Activated CD8-positive, alpha-beta memory T cell treated with anti-CD3 and anti-CD28 coated beads for 48 hours (primary cell): Measurements from ENCODE around the gene ACLY.
"Not testable (repeated sequence)": the region's sequence is repeated elsewhere in the genome, so short reads cannot be mapped to it uniquely, and the experiment has no call there.

ENCODE experiments used
- DNase-seq, 3 experiments: peaks; one replicate each; pipeline ENCODE4 v3.0.0-alpha.2; 2020; ENCODE audit warnings: low read depth in 2 of 3, low spot score in 2 of 3

Gene ACLY

GRCh38 chr17:41941168-41941567, 22.4 kb upstream of the ACLY start:
- DNase-seq = no peak

- no peak for DNase-seq
These were observed 20.9 kb upstream of the ACLY start for GRCh38 chr17:41939693-41940090.

GRCh38 chr17:41939044-41939692, 20.4 kb upstream of the ACLY start:
- DNase-seq = no peak

- no peak for DNase-seq
These were observed 19.5 kb upstream of the ACLY start for GRCh38 chr17:41937970-41938954.

- no peak for DNase-seq
These were observed 16.9 kb upstream of the ACLY start for GRCh38 chr17:41935641-41936040.

- no peak for DNase-seq
These were observed 14.2 kb upstream of the ACLY start for GRCh38 chr17:41932816-41933389.

GRCh38 chr17:41931715-41932114, 13.0 kb upstream of the ACLY start:
- not testable (repeated sequence) for DNase-seq

GRCh38 chr17:41930833-41931156, 12.0 kb upstream of the ACLY start:
- not testable (repeated sequence) for DNase-seq

- peak; percentile 81 to 89 (median 87) for DNase-seq
These were observed 11.5 kb upstream of the ACLY start, which contains the start of gene ODAD4 for GRCh38 chr17:41930009-41930832. Gene ODAD4, plus strand, starts transcription at chr17:41930617. Its CDS starts 107 bp downstream, at chr17:41930724.

- no peak for DNase-seq
These were observed 10.0 kb upstream of the ACLY start for GRCh38 chr17:41928693-41929251.

- no peak for DNase-seq
These were observed 7.3 kb upstream of the ACLY start for GRCh38 chr17:41925991-41926590.

- no peak for DNase-seq
These were observed 1.8 kb upstream of the ACLY start for GRCh38 chr17:41920580-41920955.

- no peak for DNase-seq
These were observed 1.3 kb upstream of the ACLY start for GRCh38 chr17:41919840-41920579.

- DNase-seq = no peak
These were observed 540 bp upstream of the ACLY start for GRCh38 chr17:41919165-41919817.

- peak in 2 of 3 experiments; percentile 5 to 13 for DNase-seq
These were observed 955 bp downstream of the ACLY start for GRCh38 chr17:41917679-41918313.

GRCh38 chr17:41917192-41917591, 1.6 kb downstream of the ACLY start:
- DNase-seq = no peak

- DNase-seq = no peak
These were observed 3.2 kb downstream of the ACLY start for GRCh38 chr17:41915566-41915965.

- DNase-seq = no peak
These were observed 3.7 kb downstream of the ACLY start for GRCh38 chr17:41915020-41915419.

GRCh38 chr17:41914358-41914766, 4.4 kb downstream of the ACLY start:
- DNase-seq = no peak
